MCF 10A (cell line): Measurements from ENCODE around the gene CLECL1. TPM values are rescaled to one million over a fixed set of nuclear protein-coding genes. Genes with fewer than 3 reads are reported as not detected.
"Not testable (repeated sequence)": the region's sequence is repeated elsewhere in the genome, so short reads cannot be mapped to it uniquely, and the experiment has no call there.

Source experiments
- BruUV-seq: library from RNA; stranded (reverse); fragments of 400-500 nt; replicated peaks from 2 replicates; lab custom pipeline; 2021; lab: Mats Ljungman, UMichigan
- CTCF ChIA-PET: fragments of 300-600 bp; sonication (Branson Sonifier 250); formaldehyde crosslinking; extraction: SDS; loops from one replicate; lab custom pipeline; 2021; ENCODE audit warnings: antibody characterized with exemption, inconsistent platforms; lab: Yijun Ruan, JAX
- POLR2A ChIA-PET: fragments of 300-600, 350-650 bp; sonication (Branson Sonifier 250); formaldehyde crosslinking; extraction: SDS; loops from one replicate; lab custom pipeline; 2020; ENCODE audit warnings: antibody characterized with exemption, inconsistent platforms; lab: Yijun Ruan, JAX
- DNase-seq: peaks from one replicate; pipeline ENCODE4 v3.0.0-alpha.2; 2018; ENCODE audit not compliant: unreplicated experiment
- H3K27ac Mint-ChIP-seq: one replicate; pipeline ENCODE4 v1.8.0; 2022; ENCODE audit warnings: mild to moderate bottlenecking, low read depth, mixed read lengths; ENCODE audit not compliant: unreplicated experiment
- H3K27me3 Mint-ChIP-seq: one replicate; pipeline ENCODE4 v1.8.0; 2022; ENCODE audit warnings: mixed read lengths; ENCODE audit not compliant: insufficient read depth, unreplicated experiment
- H3K36me3 Mint-ChIP-seq: one replicate; pipeline ENCODE4 v1.8.0; 2022; ENCODE audit warnings: mild to moderate bottlenecking, moderate library complexity, mixed read lengths; ENCODE audit not compliant: insufficient read depth, unreplicated experiment
- H3K4me1 Mint-ChIP-seq: one replicate; pipeline ENCODE4 v1.8.0; 2022; ENCODE audit warnings: mixed read lengths; ENCODE audit not compliant: insufficient read depth, unreplicated experiment
- H3K4me3 Mint-ChIP-seq: one replicate; pipeline ENCODE4 v1.8.0; 2022; ENCODE audit warnings: mild to moderate bottlenecking, moderate library complexity, mixed read lengths; ENCODE audit not compliant: unreplicated experiment
- H3K9me3 Mint-ChIP-seq: one replicate; pipeline ENCODE4 v1.8.0; 2022; ENCODE audit warnings: mixed read lengths; ENCODE audit not compliant: unreplicated experiment
- CTCF ChIP-seq: fragments of 200-600 bp; IDR thresholded peaks from one replicate; pipeline ENCODE4 v1.8.0; 2022; ENCODE audit warnings: antibody characterized with exemption, mild to moderate bottlenecking; ENCODE audit not compliant: unreplicated experiment
- intact Hi-C: fragments of 100-400 bp; cut with micrococcal nuclease; formaldehyde crosslinking; loops from 2 replicates; pipeline ENCODE4 v1.14.1; 2022
- total RNA-seq: library from RNA; stranded (reverse); gene quantifications from 2 replicates; pipeline ENCODE4 v1.2.3, GENCODE V29; 2022

The CLECL1 gene
- total RNA-seq, 1 experiment from 2014 or later: not detected

- BruUV-seq: no TSS peak
- TF ChIP-seq CTCF: no peak
Measured at GRCh38 chr12:9687228-9687627, 45.7 kb downstream of the CLECL1 start.

GRCh38 chr12:9685915-9686314 lies 47.0 kb downstream of the CLECL1 start:
- Mint-ChIP-seq H3K4me1 (no peaks in the 10 kb centered on the region), H3K27me3 (no peaks in the 10 kb centered on the region), H3K4me3 (no peak overlapping the region), H3K27ac (no peak overlapping the region), H3K36me3 (peaks cover 18% of the 10 kb centered on the region), H3K9me3 (no peaks in the 10 kb centered on the region)
- no TSS peak for BruUV-seq
- POLR2A ChIA-PET: no interaction called here
- CTCF ChIA-PET: interaction anchor here (0.7 kb wide), 1 partner anchor 22 kb away, joined by 3 read pairs; no protein-coding TSS in a partner anchor
- TF ChIP-seq CTCF: no peak
- intact Hi-C loops: no loop called here
- DNase-seq: no peak

More at GRCh38 chr12:9687228-9687627, 45.7 kb downstream of the CLECL1 start:
- intact Hi-C loops: no loop called here
- CTCF ChIA-PET: interaction anchor here (0.6 to 1.6 kb wide), 9 partner anchors 10 to 679 kb away, joined by 3 to 7 read pairs (median 4); partner anchors contain the start of gene CLEC2D
- Mint-ChIP-seq H3K27ac (no peak overlapping the region), H3K9me3 (no peaks in the 10 kb centered on the region), H3K27me3 (no peaks in the 10 kb centered on the region), H3K4me1 (no peaks in the 10 kb centered on the region), H3K36me3 (peaks cover 25% of the 10 kb centered on the region), H3K4me3 (no peak overlapping the region)
- POLR2A ChIA-PET: interaction anchor here (1.2 kb wide), 1 partner anchor 24 kb away, joined by 3 read pairs; no protein-coding TSS in a partner anchor
- DNase-seq: peak; percentile 79

GRCh38 chr12:9685366-9685765 lies 47.5 kb downstream of the CLECL1 start:
- POLR2A ChIA-PET, intact Hi-C loops, BruUV-seq, H3K27me3 Mint-ChIP-seq, H3K4me1 Mint-ChIP-seq, H3K9me3 Mint-ChIP-seq, H3K27ac Mint-ChIP-seq, DNase-seq, H3K4me3 Mint-ChIP-seq: not testable (repeated sequence)
- H3K36me3 Mint-ChIP-seq: peaks cover 18% of the 10 kb centered on the region
- CTCF ChIA-PET: interaction anchor here (1.9 kb wide), 1 partner anchor 23 kb away, joined by 7 read pairs; no protein-coding TSS in a partner anchor

- CTCF ChIA-PET: interaction anchor here (1.7 kb wide), 1 partner anchor 27 kb away, joined by 4 read pairs; no protein-coding TSS in a partner anchor
- intact Hi-C loops, H3K4me1 Mint-ChIP-seq, DNase-seq, BruUV-seq, H3K4me3 Mint-ChIP-seq, POLR2A ChIA-PET, H3K9me3 Mint-ChIP-seq, H3K27me3 Mint-ChIP-seq, H3K27ac Mint-ChIP-seq: not testable (repeated sequence)
- peaks cover 11% of the 10 kb centered on the region for H3K36me3 Mint-ChIP-seq
Measured at GRCh38 chr12:9682949-9683348, 49.9 kb downstream of the CLECL1 start.

GRCh38 chr12:9682508-9682907 lies 50.4 kb downstream of the CLECL1 start:
- CTCF ChIA-PET: interaction anchor here (0.6 to 1.7 kb wide), 3 partner anchors 9 to 27 kb away, joined by 3 to 4 read pairs (median 3); no protein-coding TSS in a partner anchor
- DNase-seq, BruUV-seq, H3K4me3 Mint-ChIP-seq, H3K4me1 Mint-ChIP-seq, H3K27ac Mint-ChIP-seq, POLR2A ChIA-PET, H3K27me3 Mint-ChIP-seq, intact Hi-C loops, H3K9me3 Mint-ChIP-seq: not testable (repeated sequence)
- H3K36me3 Mint-ChIP-seq: peaks cover 11% of the 10 kb centered on the region
